ENCODE measurements around the gene NEMP2.

NEMP2 gene

GRCh38 chr2:190455358-190456095 is 79.0 kb downstream of the NEMP2 start:
- DNase-seq (ENCODE audit: low read depth) = no peak

DNA sequence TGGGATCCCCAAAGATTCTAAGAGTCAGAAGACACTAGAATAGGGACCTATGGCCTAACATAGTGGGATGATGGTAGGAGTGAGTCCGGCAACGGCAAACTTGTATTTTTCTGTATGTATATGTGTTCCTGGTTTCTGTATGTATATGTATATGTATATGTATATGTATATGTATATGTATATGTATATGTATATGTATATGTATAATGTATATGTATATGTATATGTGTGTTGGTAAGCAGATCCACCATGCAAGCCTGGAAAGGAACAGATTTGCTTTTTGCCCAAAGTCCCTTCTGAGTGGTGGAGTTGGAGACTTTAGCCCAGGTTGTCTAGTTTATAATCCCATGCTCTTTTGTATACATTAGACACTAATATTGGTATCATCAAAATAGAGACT is 79.7 kb downstream of the NEMP2 start:
- DNase-seq (ENCODE audit: low read depth) = no peak

Measured in stimulated activated CD8-positive, alpha-beta memory T cell treated with anti-CD3 and anti-CD28 coated beads, Interleukin-4, amount 100 ng/mL, for 24 hours (primary cell).